Measurements from ENCODE around the gene SPPL2B.

GRCh38 chr19:2335848-2336247, 7.4 kb downstream of the SPPL2B start:
- TF ChIP-seq BACH2 (CRISPR knock-in tag; IDR thresholded peaks at IDR 0.05; ENCODE audit: borderline replicate concordance) (no peak), SNAI2 (CRISPR knock-in tag; IDR thresholded peaks at IDR 0.05) (no peak), GLIS3 (CRISPR knock-in tag; IDR thresholded peaks at IDR 0.05) (no peak), POU6F1 (CRISPR knock-in tag; IDR thresholded peaks at IDR 0.05; ENCODE audit: borderline replicate concordance, low read depth) (no peak), TOX (CRISPR knock-in tag; IDR thresholded peaks at IDR 0.05; ENCODE audit: borderline replicate concordance) (no peak), PATZ1 (CRISPR knock-in tag; IDR thresholded peaks at IDR 0.05; ENCODE audit: borderline replicate concordance) (no peak), ZNF565 (CRISPR knock-in tag; conservative IDR thresholded peaks at IDR 0.05; ENCODE audit: low read depth) (no peak), TSHZ2 (CRISPR knock-in tag; IDR thresholded peaks at IDR 0.05) (no peak), ISL1 (CRISPR knock-in tag; IDR thresholded peaks at IDR 0.05) (no peak), ARNTL (CRISPR knock-in tag; IDR thresholded peaks at IDR 0.05; ENCODE audit: borderline replicate concordance, low read depth) (no peak), ZNF8 (CRISPR knock-in tag; IDR thresholded peaks at IDR 0.05) (no peak)

Data from SK-N-SH treated with all-trans-retinoic acid at 6 μM for 48 hours (cell line).